Mucosa of descending colon (tissue), 3 donors: ENCODE data around the gene RRP9. TPM values are rescaled to one million over a fixed set of nuclear protein-coding genes. Genes with fewer than 3 reads are reported as not detected.

Experiments
- ATAC-seq: fragments of 200-7000 bp; cut with Tn5 transposase; one replicate; pipeline ENCODE4 v1.9.1; 2020; ENCODE audit warnings: mild to moderate bottlenecking, moderate library complexity
- DNase-seq, 3 donors: peaks; one replicate each; pipeline ENCODE4 v3.0.0-alpha.2; 2020
- H3K36me3 ChIP-seq: fragments of 200-600 bp; one replicate; pipeline ENCODE4 v1.8.0; 2021; ENCODE audit warnings: low read depth, mild to moderate bottlenecking
- H3K4me1 ChIP-seq: fragments of 200-600 bp; one replicate; pipeline ENCODE4 v1.8.0; 2021; ENCODE audit warnings: low read depth, mild to moderate bottlenecking
- H3K4me3 ChIP-seq: fragments of 200-600 bp; one replicate; pipeline ENCODE4 v1.8.0; 2021; ENCODE audit warnings: mild to moderate bottlenecking
- H3K9me3 ChIP-seq: fragments of 200-600 bp; one replicate; pipeline ENCODE4 v1.8.0; 2021; ENCODE audit warnings: mild to moderate bottlenecking
- intact Hi-C, 2 donors: fragments of 100-400 bp; cut with DNase I in 1 of 2; cut with micrococcal nuclease in 1 of 2; formaldehyde crosslinking; loops; one replicate each; pipeline versions ENCODE4 v1.11.0 to v1.11.1; 2022; cut with DNase I, micrococcal nuclease
- total RNA-seq, 3 donors: library from RNA; stranded (reverse); fragmentation: NEBNext Ultra II Directional in 2 of 3; extraction: Animal tissue kit (Norgen Biotek cat#: 25700) in 2 of 3; gene quantifications; one replicate each; pipeline versions ENCODE4 v1.2.1 to v1.2.4, GENCODE V29; 2021 to 2023
- TF ChIP-seq, protein P1 (sequence below): fragments of 200-600 bp; IDR thresholded peaks from one replicate; pipeline ENCODE4 v1.8.0; 2022; ENCODE audit warnings: antibody characterized with exemption, mild to moderate bottlenecking
- donor health status: DM: no; HTN: no; CAD: no; lungs with moderate emphysema.
- donor health status: DM: no; HTN: no; CAD: no.
- donor health status: DM: no; HTN: yes; CAD: no.

The RRP9 gene
- total RNA-seq, 3 donors from 2014 or later = 11.9 to 15.7 (median 15.3) TPM

DNA sequence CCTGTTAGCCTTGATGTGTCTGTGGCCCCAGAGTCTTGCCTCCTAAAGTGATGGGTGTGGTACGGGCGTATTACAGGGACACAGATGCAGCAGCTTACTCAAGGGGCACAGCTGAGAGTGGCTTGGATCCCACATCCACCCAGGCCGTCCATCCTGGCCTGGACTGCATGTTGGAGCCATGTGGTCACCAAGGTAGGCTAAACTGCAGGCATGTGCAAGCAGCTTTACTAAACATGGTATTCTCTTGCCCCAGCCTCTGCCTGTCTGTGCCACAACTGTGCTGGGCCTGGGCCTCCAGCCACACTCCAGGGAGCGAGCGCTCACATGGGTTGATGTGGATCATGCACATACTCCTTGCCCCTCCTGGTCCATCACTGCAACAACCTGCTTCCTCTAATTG lies 7.4 kb upstream of the RRP9 start:
- intact Hi-C loops = no loop called here
- DNase-seq = peak in 1 of 3 donors; percentile 13

DNA sequence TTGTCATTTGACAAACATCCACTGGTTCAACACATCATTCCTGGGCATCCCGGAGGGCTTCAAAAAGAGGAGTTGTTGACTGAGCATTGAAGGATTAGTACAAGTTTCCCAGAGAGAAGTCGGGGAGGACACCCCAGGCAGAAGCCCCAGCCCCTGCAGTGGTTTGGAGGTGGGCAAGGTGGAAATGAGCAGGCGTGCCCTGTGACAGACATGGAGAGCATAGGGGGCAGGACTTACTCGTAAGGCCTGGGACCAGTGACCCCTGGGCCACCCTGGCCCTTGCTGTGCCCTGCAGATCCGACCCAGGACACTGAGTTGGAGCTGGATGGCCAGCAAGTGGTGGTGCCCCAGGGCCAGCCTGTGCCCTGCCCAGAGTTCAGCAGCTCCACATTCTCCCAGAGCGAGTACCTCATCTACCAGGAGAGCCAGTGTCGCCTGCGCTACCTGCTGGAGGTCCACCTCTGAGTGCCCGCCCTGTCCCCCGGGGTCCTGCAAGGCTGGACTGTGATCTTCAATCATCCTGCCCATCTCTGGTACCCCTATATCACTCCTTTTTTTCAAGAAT lies 6.4 kb upstream of the RRP9 start:
- ATAC-seq (no peak), DNase-seq (peak in 1 of 3 donors; percentile 1)
- intact Hi-C loops = no loop called here
- no peaks in the 10 kb centered on the region for H3K9me3 ChIP-seq
- no peaks in the 10 kb centered on the region for H3K36me3 ChIP-seq
- peaks cover 3% of the 10 kb centered on the region for H3K4me1 ChIP-seq
- H3K4me3 ChIP-seq = no peak overlapping the region
- TF ChIP-seq, protein P1, sequence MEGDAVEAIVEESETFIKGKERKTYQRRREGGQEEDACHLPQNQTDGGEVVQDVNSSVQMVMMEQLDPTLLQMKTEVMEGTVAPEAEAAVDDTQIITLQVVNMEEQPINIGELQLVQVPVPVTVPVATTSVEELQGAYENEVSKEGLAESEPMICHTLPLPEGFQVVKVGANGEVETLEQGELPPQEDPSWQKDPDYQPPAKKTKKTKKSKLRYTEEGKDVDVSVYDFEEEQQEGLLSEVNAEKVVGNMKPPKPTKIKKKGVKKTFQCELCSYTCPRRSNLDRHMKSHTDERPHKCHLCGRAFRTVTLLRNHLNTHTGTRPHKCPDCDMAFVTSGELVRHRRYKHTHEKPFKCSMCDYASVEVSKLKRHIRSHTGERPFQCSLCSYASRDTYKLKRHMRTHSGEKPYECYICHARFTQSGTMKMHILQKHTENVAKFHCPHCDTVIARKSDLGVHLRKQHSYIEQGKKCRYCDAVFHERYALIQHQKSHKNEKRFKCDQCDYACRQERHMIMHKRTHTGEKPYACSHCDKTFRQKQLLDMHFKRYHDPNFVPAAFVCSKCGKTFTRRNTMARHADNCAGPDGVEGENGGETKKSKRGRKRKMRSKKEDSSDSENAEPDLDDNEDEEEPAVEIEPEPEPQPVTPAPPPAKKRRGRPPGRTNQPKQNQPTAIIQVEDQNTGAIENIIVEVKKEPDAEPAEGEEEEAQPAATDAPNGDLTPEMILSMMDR = no peak

More for the DNA sequence above, 7.4 kb upstream of the RRP9 start:
- no peaks in the 10 kb centered on the region for H3K4me1 ChIP-seq
- TF ChIP-seq, protein P1 = no peak
- no peaks in the 10 kb centered on the region for H3K36me3 ChIP-seq
- no peaks in the 10 kb centered on the region for H3K9me3 ChIP-seq
- no peak overlapping the region for H3K4me3 ChIP-seq
- ATAC-seq = no peak

DNA sequence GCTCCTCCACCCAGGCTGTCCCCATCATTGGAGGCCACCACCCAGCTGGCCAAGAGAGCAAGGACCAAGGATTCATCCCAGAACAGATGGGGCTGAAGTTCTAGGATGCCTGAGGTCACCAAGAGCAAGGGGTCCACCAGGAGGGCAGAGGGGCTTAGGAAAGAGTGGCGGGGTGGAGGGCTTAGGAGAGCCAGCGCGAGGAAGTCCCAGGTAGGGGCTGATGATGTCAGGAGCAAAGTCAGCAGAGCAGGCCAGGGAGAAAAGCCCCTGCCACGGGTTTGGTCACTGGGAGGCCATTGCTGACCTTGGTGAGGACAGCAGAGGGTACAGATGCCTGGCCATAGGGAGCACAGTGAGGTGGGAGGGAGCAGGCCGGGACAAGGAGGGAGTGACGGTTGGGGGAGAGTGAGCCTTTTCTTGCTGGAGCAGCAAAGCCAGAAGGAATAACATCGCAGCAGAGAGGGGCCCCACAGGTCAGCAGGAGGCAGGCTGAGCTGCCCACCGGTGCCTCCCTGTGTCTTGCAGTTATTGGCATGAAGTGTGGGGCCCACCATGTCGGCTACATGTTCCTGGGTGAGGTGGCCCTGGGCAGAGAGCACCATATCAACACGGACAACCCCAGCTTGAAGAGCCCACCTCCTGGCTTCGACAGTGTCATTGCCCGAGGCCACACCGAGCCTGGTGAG lies 5.7 kb upstream of the RRP9 start:
- Histone ChIP-seq H3K4me1 (peaks cover 10% of the 10 kb centered on the region), H3K36me3 (no peaks in the 10 kb centered on the region), H3K9me3 (no peaks in the 10 kb centered on the region), H3K4me3 (no peak overlapping the region)
- intact Hi-C loops = no loop called here
- DNase-seq (peak in 1 of 3 donors; percentile 14), ATAC-seq (no peak)
- TF ChIP-seq, protein P1 = no peak

DNA sequence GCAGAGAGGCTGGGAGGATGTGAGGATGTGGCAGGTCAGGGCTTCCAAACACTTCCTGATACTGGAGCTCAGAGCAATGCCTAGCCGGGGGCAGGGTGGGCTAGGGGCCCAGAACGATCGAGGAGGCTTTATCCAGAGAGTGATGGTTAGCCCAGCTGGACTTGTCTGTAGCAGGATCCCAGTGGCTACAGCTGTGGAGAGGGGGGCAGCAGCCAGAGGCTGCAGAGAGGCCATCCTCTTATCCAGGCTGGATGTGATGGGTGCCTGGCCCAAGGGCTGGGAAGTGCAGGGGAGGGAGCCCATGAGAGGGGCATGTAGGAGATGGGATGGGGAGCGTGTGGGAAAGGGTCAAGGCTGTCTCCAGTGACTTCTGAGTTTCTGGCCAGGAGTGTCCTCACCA lies 5.1 kb upstream of the RRP9 start:
- DNase-seq = no peak
- intact Hi-C loops = no loop called here
- no peaks in the 10 kb centered on the region for H3K9me3 ChIP-seq

DNA sequence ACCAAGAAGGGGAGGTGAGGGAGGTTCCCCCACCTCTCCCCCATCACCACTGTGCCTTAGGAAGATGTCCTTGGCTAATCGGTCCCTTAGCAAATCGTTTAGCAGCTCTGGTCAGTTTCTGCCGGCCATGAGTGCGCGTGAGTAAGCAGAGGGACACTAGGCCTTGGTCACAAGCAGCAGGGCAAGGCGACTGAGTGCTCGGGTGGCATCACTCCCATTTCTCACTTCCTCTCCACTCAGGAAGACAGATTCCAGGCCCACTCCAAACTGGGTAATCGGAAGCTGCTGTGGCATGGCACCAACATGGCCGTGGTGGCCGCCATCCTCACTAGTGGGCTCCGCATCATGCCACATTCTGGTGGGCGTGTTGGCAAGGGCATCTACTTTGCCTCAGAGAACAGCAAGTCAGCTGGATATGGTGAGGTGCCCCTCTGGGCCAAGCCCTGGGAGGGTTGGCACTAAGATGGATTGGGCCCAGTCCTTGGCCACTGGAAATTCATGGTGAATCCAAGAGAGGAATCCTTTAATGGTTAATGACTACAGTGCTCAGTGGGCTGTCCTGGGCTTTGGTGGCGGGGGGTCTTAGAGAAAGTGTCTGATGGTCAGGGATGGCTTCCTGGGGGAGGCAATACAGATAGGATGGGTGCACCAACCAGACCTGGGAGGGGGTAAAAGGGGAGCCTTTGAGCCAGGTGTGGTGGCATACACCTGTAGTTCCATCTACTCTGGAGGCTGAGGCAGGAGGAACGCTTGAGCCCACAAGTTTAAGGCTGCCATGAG lies 4.4 kb upstream of the RRP9 start:
- ATAC-seq (no peak), DNase-seq (no peak)
- H3K36me3 ChIP-seq = peaks cover 5% of the 10 kb centered on the region
- H3K4me1 ChIP-seq = peaks cover 12% of the 10 kb centered on the region
- no peaks in the 10 kb centered on the region for H3K9me3 ChIP-seq
- no peak overlapping the region for H3K4me3 ChIP-seq
- intact Hi-C loops = no loop called here
- TF ChIP-seq, protein P1 = no peak

More for the DNA sequence above, 5.1 kb upstream of the RRP9 start:
- Histone ChIP-seq H3K4me3 (no peak overlapping the region), H3K4me1 (peaks cover 10% of the 10 kb centered on the region), H3K36me3 (peaks cover 4% of the 10 kb centered on the region)
- ATAC-seq = no peak
- TF ChIP-seq, protein P1 = no peak
